Activated CD4-positive, alpha-beta T cell treated with anti-CD3 and anti-CD28 coated beads, Interleukin-2, amount 50 U/mL, for 16 hours (primary cell): ENCODE measurements around the gene TRIP13.
A peak's percentile ranks its signal among the peaks of the same experiment; 100 is the strongest.
"Not testable (repeated sequence)": the region's sequence is repeated elsewhere in the genome, so short reads cannot be mapped to it uniquely, and the experiment has no call there.

Experiments used
- DNase-seq: peaks from one replicate; pipeline ENCODE4 v3.0.0-alpha.2; 2020

TRIP13 gene

GRCh38 chr5:873328-873727 lies 19.4 kb upstream of the TRIP13 start:
- no peak for DNase-seq

- no peak for DNase-seq
These were observed 16.8 kb upstream of the TRIP13 start for GRCh38 chr5:875931-876330.

- no peak for DNase-seq
These were observed 16.0 kb upstream of the TRIP13 start for GRCh38 chr5:876398-877365.

GRCh38 chr5:878125-878524 lies 14.6 kb upstream of the TRIP13 start:
- DNase-seq = no peak

GRCh38 chr5:878677-879076 lies 14.0 kb upstream of the TRIP13 start:
- DNase-seq = not testable (repeated sequence)

GRCh38 chr5:880816-881550 lies 11.7 kb upstream of the TRIP13 start:
- no peak for DNase-seq

GRCh38 chr5:881551-881935 lies 11.1 kb upstream of the TRIP13 start:
- no peak for DNase-seq

GRCh38 chr5:882253-883183 lies 10.2 kb upstream of the TRIP13 start:
- no peak for DNase-seq

GRCh38 chr5:883475-884181 lies 9.1 kb upstream of the TRIP13 start:
- DNase-seq = no peak

GRCh38 chr5:884345-885126 lies 8.1 kb upstream of the TRIP13 start:
- no peak for DNase-seq

GRCh38 chr5:885127-885442 lies 7.6 kb upstream of the TRIP13 start:
- DNase-seq = no peak

- DNase-seq = no peak
These were observed 7.2 kb upstream of the TRIP13 start for GRCh38 chr5:885529-885928.

- no peak for DNase-seq
These were observed 6.6 kb upstream of the TRIP13 start for GRCh38 chr5:886036-886435.

- DNase-seq = no peak
These were observed 5.9 kb upstream of the TRIP13 start for GRCh38 chr5:886716-887325.

- DNase-seq = no peak
These were observed 4.6 kb upstream of the TRIP13 start for GRCh38 chr5:887947-888637.

- DNase-seq = no peak
These were observed 4.0 kb upstream of the TRIP13 start for GRCh38 chr5:888638-889035.

- no peak for DNase-seq
These were observed 3.5 kb upstream of the TRIP13 start for GRCh38 chr5:889075-889710.

- no peak for DNase-seq
These were observed 1.4 kb upstream of the TRIP13 start for GRCh38 chr5:891117-891836.

GRCh38 chr5:891837-892393 lies 769 bp upstream of the TRIP13 start:
- DNase-seq = peak; percentile 12
